NCI-H524 treated with DMSO at 0.1 percent for 48 hours (cell line): ENCODE measurements around the gene SLC22A15.
"Not testable (repeated sequence)": the region's sequence is repeated elsewhere in the genome, so short reads cannot be mapped to it uniquely, and the experiment has no call there.

Source experiments
- DNase-seq: peaks from one replicate; lab custom pipeline; 2025; lab: John Stamatoyannopoulos, UW

Gene SLC22A15

GRCh38 chr1:115976062-115976920, at the start of gene SLC22A15:
Gene SLC22A15 (plus strand): TSS chr1:115976513. CDS start chr1:115976628, 115 bp downstream.
- no peak for DNase-seq

GRCh38 chr1:115927971-115928370, 48.3 kb upstream of the SLC22A15 start:
- no peak for DNase-seq

- DNase-seq: no peak
These were observed 46.4 kb upstream of the SLC22A15 start for GRCh38 chr1:115929881-115930280.

- no peak for DNase-seq
These were observed 42.7 kb upstream of the SLC22A15 start for GRCh38 chr1:115933625-115934024.

GRCh38 chr1:115939455-115939854, 36.9 kb upstream of the SLC22A15 start:
- DNase-seq: no peak

- no peak for DNase-seq
These were observed 30.2 kb upstream of the SLC22A15 start for GRCh38 chr1:115946116-115946515.

GRCh38 chr1:115949156-115949555, 27.2 kb upstream of the SLC22A15 start:
- no peak for DNase-seq

GRCh38 chr1:115951560-115951959, 24.8 kb upstream of the SLC22A15 start:
- DNase-seq: no peak

- DNase-seq: no peak
These were observed 23.8 kb upstream of the SLC22A15 start for GRCh38 chr1:115952547-115952946.

GRCh38 chr1:115953180-115953579, 23.1 kb upstream of the SLC22A15 start:
- no peak for DNase-seq

GRCh38 chr1:115954684-115955083, 21.6 kb upstream of the SLC22A15 start:
- no peak for DNase-seq

GRCh38 chr1:115955228-115955627, 21.1 kb upstream of the SLC22A15 start:
- DNase-seq: no peak

GRCh38 chr1:115958866-115959265, 17.4 kb upstream of the SLC22A15 start:
- DNase-seq: no peak

- DNase-seq: no peak
These were observed 6.8 kb upstream of the SLC22A15 start for GRCh38 chr1:115969509-115969908.

GRCh38 chr1:115971778-115972177, 4.5 kb upstream of the SLC22A15 start:
- DNase-seq: not testable (repeated sequence)

GRCh38 chr1:115973154-115973553, 3.2 kb upstream of the SLC22A15 start:
- DNase-seq: no peak

GRCh38 chr1:115975569-115976061, 698 bp upstream of the SLC22A15 start:
- no peak for DNase-seq

GRCh38 chr1:115976921-115977498, 697 bp downstream of the SLC22A15 start:
- DNase-seq: peak; percentile 19

- DNase-seq: no peak
These were observed 1.4 kb downstream of the SLC22A15 start for GRCh38 chr1:115977499-115978258.

- no peak for DNase-seq
These were observed 2.1 kb downstream of the SLC22A15 start for GRCh38 chr1:115978292-115978941.

- no peak for DNase-seq
These were observed 3.8 kb downstream of the SLC22A15 start for GRCh38 chr1:115980156-115980555.
